Stomach smooth muscle (tissue), 2 donors: ENCODE results near the gene EPHB4.
A peak's percentile ranks its signal among the peaks of the same experiment; 100 is the strongest.
"Not testable (repeated sequence)": the region's sequence is repeated elsewhere in the genome, so short reads cannot be mapped to it uniquely, and the experiment has no call there.

Source experiments
- H3K27ac ChIP-seq: one replicate; pipeline ENCODE4 v1.7.0; 2013; ENCODE audit warnings: mild to moderate bottlenecking, low read length, inconsistent platforms
- H3K27me3 ChIP-seq, 2 donors: one replicate each; pipeline ENCODE4 v1.7.0; 2013; ENCODE audit warnings: low read length in 2 of 2; ENCODE audit not compliant: insufficient read depth in 2 of 2, control insufficient read depth in 1 of 2
- H3K36me3 ChIP-seq, 2 donors: one replicate each; pipeline ENCODE4 v1.7.0; 2013; ENCODE audit warnings: low read length in 2 of 2; ENCODE audit not compliant: control insufficient read depth in 2 of 2, insufficient read depth in 2 of 2
- H3K4me1 ChIP-seq: one replicate; pipeline ENCODE4 v1.7.0; 2013; ENCODE audit warnings: low read length; ENCODE audit not compliant: control insufficient read depth, insufficient read depth
- H3K4me3 ChIP-seq, 2 donors: one replicate each; pipeline ENCODE4 v1.7.0; 2013; ENCODE audit warnings: low read length in 2 of 2
- H3K9ac ChIP-seq, 2 donors: one replicate each; pipeline ENCODE4 v1.7.0; 2013; ENCODE audit warnings: low read length in 2 of 2, mild to moderate bottlenecking in 1 of 2
- H3K9me3 ChIP-seq, 2 donors: one replicate each; pipeline ENCODE4 v1.7.0; 2013; ENCODE audit warnings: low read length in 2 of 2; ENCODE audit not compliant: control insufficient read depth in 2 of 2
- donor health status: healthy.
- donor health status: Pancreatic carcinoma.

The EPHB4 gene

DNA sequence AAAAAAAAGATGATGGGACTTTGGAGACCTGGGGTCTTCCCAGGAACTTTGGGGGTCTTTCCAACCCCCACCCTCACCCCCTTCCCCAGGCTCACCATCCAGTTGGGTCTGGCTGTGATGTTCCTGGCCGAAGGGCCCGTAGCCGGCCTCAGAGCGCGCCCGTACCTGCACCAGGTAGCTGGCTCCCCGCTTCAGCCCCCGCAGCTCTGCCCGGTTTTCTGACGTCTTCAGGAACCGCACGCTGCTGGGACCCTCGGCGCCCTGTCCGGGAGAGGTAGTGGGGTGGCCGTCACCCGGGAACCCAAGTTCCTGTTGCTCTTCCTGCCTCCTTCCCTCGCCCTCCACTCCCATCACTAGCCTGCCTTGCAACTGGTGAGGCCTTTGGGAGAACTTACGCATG lies 10.2 kb downstream of the EPHB4 start:
- H3K27ac ChIP-seq, result no peak overlapping the region
- H3K4me3 ChIP-seq, result no peak overlapping the region
- no peaks in the 10 kb centered on the region for H3K27me3 ChIP-seq
- no peak overlapping the region for H3K9ac ChIP-seq
- H3K9me3 ChIP-seq, result no peaks in the 10 kb centered on the region
- peaks cover 19 to 21% of the 10 kb centered on the region in 2 donors for H3K36me3 ChIP-seq
- no peaks in the 10 kb centered on the region for H3K4me1 ChIP-seq

DNA sequence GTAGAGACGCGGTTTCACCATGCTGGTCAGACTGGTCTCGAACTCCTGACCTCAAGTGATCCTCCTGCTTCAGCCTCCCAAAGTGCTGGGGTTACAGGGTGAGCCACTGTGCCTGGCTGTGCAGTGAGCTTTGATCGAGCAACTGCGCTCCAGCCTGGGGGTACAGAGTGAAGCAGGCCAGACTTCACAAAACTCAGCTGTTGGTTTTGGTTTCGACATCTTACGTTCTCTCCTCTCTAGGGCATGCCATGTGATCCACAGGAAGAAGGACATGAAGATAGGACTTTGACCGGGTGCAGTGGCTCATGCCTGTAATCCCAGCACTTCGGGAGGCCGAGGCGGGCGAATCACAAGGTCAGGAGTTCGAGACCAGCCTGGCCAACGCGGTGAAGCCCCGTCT lies 10.8 kb downstream of the EPHB4 start:
- H3K9me3 ChIP-seq, H3K4me1 ChIP-seq, H3K27me3 ChIP-seq, H3K9ac ChIP-seq, H3K4me3 ChIP-seq, H3K27ac ChIP-seq: not testable (repeated sequence)
- peaks cover 20% of the 10 kb centered on the region in 2 donors for H3K36me3 ChIP-seq

DNA sequence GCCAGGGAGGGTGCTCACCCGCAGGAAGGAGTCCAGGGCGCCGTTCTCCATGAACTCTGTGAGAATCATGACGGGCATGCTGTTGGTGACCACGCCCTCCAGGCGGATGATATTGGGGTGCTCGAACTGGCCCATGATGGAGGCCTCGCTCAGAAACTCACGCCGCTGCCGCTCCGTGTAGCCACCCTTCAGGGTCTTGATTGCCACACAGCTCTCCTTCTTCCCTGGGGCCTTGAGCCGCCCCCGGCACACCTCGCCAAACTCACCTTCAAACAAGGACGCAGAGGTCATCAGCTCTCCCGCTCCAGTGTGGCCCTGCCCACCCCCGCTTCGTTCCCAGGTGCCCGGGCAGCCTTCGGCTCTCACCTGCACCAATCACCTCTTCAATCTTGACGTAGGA lies 14.6 kb downstream of the EPHB4 start:
- peaks cover 25 to 27% of the 10 kb centered on the region in 2 donors for H3K36me3 ChIP-seq

DNA sequence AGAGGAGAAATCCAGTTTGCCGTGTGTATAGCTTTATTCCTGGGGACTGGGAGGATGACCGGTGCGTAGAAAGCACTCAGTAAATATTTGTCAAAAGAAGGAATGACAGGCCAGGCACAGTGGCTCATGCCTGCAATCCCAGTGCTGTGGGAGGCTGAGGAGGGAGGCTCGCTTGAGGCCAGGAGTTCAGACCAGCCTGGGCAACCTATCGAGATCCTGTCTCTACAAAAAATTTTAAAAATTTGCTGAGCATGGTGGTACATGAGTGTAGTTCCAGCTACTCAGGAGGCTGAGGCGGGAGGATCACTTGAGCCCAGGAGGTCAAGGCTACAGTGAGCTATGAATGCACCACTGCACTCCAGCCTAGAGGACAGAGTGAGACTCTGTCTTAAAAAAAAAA lies 15.8 kb downstream of the EPHB4 start:
- Histone ChIP-seq H3K36me3 (peaks cover 25 to 29% of the 10 kb centered on the region in 2 donors), H3K27ac (no peak overlapping the region), H3K4me3 (no peak overlapping the region), H3K4me1 (no peaks in the 10 kb centered on the region), H3K9me3 (no peaks in the 10 kb centered on the region), H3K27me3 (no peaks in the 10 kb centered on the region), H3K9ac (no peak overlapping the region)

More for the DNA sequence above, 14.6 kb downstream of the EPHB4 start:
- no peak overlapping the region for H3K27ac ChIP-seq
- no peaks in the 10 kb centered on the region for H3K4me1 ChIP-seq
- H3K27me3 ChIP-seq, result no peaks in the 10 kb centered on the region
- no peak overlapping the region for H3K4me3 ChIP-seq
- H3K9me3 ChIP-seq, result no peaks in the 10 kb centered on the region
- no peak overlapping the region for H3K9ac ChIP-seq

DNA sequence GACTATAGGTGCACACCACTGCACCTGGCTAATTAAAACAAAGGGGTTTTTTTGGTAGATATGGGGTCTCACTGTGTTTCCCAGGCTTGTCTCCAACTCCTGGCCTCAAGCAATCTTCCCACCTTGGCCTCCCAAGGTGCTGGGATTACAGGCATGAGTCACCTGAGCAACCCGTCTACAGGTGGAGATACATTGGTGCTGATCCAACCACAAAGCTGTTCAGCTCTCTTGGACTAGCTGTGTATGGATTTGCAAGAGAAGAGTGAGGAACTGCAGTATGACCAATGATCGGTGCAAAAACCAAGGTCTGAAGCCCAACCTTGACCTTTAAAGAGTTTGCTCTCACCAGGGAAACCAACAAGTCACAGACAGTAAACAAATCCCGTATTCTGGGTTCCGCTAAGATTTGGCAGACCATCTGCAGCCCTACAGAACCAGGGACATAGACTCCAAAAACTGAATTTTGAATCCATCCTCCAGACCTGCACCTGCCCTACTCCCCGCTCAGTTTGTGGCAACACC lies 18.9 kb downstream of the EPHB4 start:
- Histone ChIP-seq H3K36me3 (peaks cover 19 to 24% of the 10 kb centered on the region in 2 donors), H3K27ac (no peak overlapping the region), H3K27me3 (no peaks in the 10 kb centered on the region), H3K4me1 (peaks cover 6% of the 10 kb centered on the region), H3K4me3 (no peak overlapping the region), H3K9me3 (no peaks in the 10 kb centered on the region), H3K9ac (no peak overlapping the region)

DNA sequence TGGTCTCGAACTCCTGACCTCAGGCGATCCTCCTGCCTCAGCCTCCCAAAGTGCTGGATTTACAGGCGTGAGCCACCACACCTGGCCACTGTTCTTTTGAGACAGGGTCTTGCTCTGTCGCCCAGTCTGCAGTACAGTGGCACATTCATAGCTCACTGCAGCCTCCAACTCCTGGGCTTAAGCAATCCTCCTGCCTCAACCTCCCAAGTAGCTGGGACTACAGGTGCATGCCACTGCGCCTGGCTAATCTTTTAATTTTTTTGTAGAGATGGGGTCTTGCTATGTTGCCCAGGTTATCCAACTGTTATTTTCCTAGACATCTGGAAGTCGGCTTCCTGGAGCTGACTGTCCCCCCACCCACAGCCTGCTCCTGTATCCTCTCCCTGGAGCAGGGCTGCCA lies 20.4 kb downstream of the EPHB4 start:
- H3K27me3 ChIP-seq, H3K4me3 ChIP-seq, H3K9me3 ChIP-seq, H3K27ac ChIP-seq, H3K9ac ChIP-seq: not testable (repeated sequence)
- H3K4me1 ChIP-seq, result peaks cover 14% of the 10 kb centered on the region
- peaks cover 13 to 18% of the 10 kb centered on the region in 2 donors for H3K36me3 ChIP-seq

DNA sequence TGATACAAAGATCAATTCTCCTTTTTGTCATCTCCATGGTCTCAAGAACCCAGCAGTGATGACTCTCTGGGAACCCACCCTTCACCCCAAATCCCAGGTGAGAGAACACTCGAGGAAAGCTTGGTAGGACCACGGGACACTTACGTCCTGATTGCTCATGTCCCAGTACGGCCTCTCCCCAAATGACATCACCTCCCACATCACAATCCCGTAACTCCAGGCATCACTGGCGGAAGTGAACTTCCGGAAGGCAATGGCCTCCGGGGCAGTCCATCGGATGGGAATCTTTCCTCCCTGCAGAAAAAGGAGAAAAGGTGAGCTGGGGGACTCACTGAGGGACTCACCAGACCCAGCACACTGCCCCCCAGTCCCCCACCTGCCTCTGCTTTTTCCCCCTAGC lies 21.0 kb downstream of the EPHB4 start:
- peaks cover 9 to 18% of the 10 kb centered on the region in 2 donors for H3K36me3 ChIP-seq
- H3K27ac ChIP-seq, result no peak overlapping the region

DNA sequence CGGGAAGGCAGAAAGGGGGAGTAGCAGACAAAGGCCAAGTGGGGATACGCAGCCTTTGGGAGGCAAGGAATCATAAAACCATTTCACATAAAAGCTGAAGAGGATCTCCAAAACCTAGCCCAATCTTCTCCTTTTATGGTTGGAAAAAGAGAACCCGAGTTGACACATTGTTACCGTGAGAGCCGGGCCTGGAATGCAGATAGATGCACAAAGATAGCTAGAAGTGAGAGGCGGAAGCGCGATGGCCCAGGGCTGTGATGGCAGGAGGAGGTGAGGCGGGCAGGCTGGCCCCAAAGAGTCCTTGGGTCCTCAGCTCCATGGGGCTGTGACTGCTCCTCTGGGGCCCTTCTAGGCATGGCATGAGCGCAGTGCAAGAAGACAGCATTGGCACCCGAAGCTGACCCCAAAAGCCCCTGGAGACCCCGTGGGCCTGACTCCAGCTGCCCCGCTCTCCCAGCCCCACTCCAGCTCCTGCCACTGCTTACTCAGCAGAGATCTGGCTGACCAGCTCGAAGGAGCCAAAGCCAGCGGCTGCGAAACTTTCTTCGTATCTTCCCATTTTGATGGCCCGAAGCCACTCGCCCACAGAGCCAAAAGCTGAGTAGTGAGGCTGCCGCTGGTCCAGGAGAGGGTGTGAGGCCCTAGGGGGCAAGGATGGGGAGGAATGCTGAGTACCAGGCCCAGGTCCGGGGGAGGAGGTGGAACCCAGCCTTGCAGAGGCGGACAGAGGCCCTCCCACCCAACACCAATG lies 22.5 kb downstream of the EPHB4 start:
- Histone ChIP-seq H3K27me3 (peaks cover 3 to 4% of the 10 kb centered on the region in 2 donors), H3K9me3 (no peaks in the 10 kb centered on the region), H3K4me3 (no peak overlapping the region), H3K9ac (no peak overlapping the region), H3K36me3 (peaks cover 9 to 18% of the 10 kb centered on the region in 2 donors), H3K4me1 (peaks cover 15% of the 10 kb centered on the region), H3K27ac (no peak overlapping the region)

More for the DNA sequence above, 21.0 kb downstream of the EPHB4 start:
- Histone ChIP-seq H3K9ac (no peak overlapping the region), H3K27me3 (no peaks in the 10 kb centered on the region), H3K4me1 (peaks cover 15% of the 10 kb centered on the region), H3K9me3 (no peaks in the 10 kb centered on the region), H3K4me3 (no peak overlapping the region)

DNA sequence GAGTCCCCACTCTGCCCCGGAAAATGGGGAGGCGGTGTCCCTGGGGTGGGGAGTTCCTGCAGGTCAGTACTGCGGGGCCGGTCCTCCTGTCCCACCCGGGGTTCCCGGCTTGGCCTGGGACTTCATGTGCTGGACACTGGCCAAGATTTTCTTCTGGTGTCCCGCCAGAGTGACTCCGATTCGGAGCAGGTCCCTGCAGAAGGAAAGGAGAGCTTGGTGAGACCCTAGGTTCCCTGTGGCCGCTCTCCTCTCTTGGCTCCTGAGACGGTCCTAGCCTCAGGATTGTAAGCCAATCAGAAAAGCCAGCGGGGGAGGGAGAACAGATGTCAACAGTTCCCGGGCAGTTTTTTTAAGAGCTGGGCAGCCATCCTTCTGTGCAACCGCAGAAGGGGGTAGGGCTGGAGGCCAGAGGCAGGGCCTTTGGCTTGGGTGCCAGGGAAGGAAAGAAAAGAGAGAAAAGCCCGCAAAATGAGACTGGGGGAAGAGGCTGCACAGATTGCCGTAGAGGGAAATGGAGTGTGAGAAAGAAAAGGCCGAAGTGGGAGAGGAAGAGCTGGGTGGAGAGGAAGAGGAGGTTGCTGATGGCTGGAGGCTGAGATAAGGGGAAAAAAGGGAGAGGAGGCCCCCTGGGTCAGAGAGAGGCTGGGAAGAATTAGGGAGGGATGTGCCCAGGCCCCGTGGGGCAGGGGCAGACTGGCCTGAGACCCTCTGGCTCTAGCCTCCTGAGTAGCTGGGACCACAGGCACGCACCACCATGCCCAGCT lies 23.7 kb downstream of the EPHB4 start:
- Histone ChIP-seq H3K4me3 (peak overlapping the region in 1 of 2 donors; percentile 15), H3K9me3 (no peaks in the 10 kb centered on the region), H3K4me1 (peaks cover 15% of the 10 kb centered on the region), H3K27me3 (peaks cover 4 to 5% of the 10 kb centered on the region in 2 donors), H3K9ac (peak overlapping the region in 1 of 2 donors; percentile 4), H3K27ac (no peak overlapping the region), H3K36me3 (peaks cover 9 to 16% of the 10 kb centered on the region in 2 donors)

DNA sequence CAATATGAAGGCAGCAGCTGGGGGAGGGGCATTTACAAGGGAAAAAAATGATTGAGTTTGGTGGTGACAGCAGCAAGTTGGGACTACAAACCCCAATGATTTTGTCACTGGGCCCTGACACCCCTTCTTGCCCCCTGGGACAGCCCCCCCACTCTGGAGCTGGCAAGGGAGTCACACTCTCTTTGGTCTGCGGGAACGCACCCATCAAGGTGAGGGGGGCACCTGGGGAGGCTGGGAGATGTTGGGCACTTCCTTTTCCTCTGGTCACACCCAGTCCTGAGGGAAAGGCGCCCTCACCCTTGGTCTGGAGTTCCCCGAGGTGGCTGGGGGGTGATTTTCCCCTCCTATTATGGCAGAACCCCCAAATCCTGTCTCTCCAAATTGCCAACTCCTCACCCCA lies 24.4 kb downstream of the EPHB4 start:
- no peaks in the 10 kb centered on the region for H3K9me3 ChIP-seq
- H3K27me3 ChIP-seq, result peaks cover 4 to 5% of the 10 kb centered on the region in 2 donors
- H3K9ac ChIP-seq, result peak overlapping the region in 1 of 2 donors; percentile 4
- peaks cover 2 to 11% of the 10 kb centered on the region in 2 donors for H3K36me3 ChIP-seq
- no peak overlapping the region for H3K4me3 ChIP-seq
- peaks cover 15% of the 10 kb centered on the region for H3K4me1 ChIP-seq
- H3K27ac ChIP-seq, result no peak overlapping the region
